SH-SY5Y (cell line): ENCODE measurements around the gene UBE2D3.

Experiments used
- GATA2 ChIP-seq: IDR thresholded peaks from 2 replicates; pipeline ENCODE4 v1.6.1; 2011; ENCODE audit warnings: mild to moderate bottlenecking, low read depth, low read length
- GATA3 ChIP-seq: IDR thresholded peaks from 2 replicates; pipeline ENCODE4 v1.6.1; 2011; ENCODE audit warnings: low read depth, mild to moderate bottlenecking, low read length, moderate library complexity

UBE2D3 gene

GRCh38 chr4:102826890-102827673 lies at the start of gene UBE2D3:
Gene UBE2D3, minus strand, starts transcription at chr4:102827551. Its CDS starts 1,043 bp downstream, at chr4:102826508.
- TF ChIP-seq GATA3 (no peak), GATA2 (no peak)

GRCh38 chr4:102871772-102872171 lies 44.4 kb upstream of the UBE2D3 start:
- TF ChIP-seq GATA2 (no peak), GATA3 (no peak)

- no peak for TF ChIP-seq GATA2
- TF ChIP-seq GATA3, result no peak
These were observed 42.3 kb upstream of the UBE2D3 start for GRCh38 chr4:102869569-102870197.

DNA sequence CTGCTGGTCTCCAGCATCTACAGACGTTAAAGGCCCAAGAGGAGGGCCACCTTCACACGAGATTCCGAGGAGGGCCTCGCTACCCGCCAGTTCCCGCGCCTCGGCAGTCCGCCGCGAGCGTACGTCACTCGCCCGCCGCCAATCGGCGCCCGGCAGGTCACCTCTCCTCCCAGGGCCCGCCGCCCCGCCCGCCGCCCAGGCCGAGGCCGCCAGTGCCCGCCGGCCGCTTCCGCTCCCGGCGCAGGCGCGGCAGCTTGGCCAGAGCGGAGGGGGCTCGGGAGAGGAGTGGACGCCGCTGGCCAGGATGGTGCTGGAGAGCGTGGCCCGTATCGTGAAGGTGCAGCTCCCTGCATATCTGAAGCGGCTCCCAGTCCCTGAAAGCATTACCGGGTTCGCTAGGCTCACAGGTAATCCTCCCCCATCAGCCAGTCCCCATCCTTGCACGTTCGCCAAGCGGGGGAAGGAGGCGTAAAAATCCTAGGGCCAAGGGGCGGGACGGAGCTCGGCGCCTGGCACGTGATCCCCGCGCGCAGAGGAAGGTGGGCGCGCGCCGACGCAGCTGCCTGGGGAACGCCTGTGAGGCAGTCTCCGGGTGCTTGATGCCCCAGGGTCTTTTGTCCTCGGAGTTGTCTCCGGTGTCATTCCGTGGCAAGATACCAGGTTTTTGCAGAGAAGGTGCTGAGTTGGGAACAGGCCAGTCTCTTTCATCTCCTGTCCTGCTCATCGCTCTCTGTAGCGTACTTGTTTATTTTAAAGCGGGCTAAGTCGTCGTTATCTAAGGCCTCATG lies 41.6 kb upstream of the UBE2D3 start, which contains the start of gene CISD2:
Gene CISD2, plus strand, starts transcription at position 212 of the 788 bp plus-strand sequence. Its CDS starts 93 bp downstream, at position 305.
- no peak for TF ChIP-seq GATA3
- no peak for TF ChIP-seq GATA2

DNA sequence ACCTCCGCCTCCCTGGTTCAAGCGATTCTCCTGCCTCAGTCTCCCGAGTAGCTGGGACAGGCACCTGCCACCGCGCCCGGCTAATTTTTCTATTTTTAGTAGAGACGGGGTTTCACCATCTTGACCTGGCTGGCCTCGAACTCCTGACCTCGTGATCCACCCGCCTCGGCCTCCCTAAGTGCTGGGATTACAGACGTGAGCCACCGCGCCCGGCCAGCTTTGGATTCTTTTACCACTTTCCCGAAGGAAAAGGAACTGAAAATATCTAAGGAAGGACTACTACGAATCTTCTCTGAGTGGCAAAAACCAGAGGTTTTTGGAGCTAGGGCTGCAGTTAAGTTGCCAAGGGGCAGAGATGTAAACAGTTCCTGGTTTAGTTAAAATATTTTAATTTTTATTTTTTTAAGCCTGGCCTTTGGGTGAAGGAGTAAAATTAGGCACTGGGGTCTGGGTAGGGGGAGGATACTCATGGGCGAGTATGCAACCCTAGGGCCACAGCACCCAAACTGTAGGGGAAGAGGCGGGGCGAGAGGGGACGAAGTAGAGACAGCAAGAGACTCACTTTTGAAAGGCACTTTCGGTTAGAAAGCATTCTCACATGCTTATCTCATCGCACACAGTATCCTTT lies 40.9 kb upstream of the UBE2D3 start:
- TF ChIP-seq GATA2 (no peak), GATA3 (no peak)

GRCh38 chr4:102867278-102868152 lies 40.2 kb upstream of the UBE2D3 start:
- TF ChIP-seq GATA2, result no peak
- TF ChIP-seq GATA3, result no peak

- no peak for TF ChIP-seq GATA2
- no peak for TF ChIP-seq GATA3
These were observed 35.4 kb upstream of the UBE2D3 start for GRCh38 chr4:102862747-102863146.

- TF ChIP-seq GATA3, result no peak
- no peak for TF ChIP-seq GATA2
These were observed 34.7 kb upstream of the UBE2D3 start for GRCh38 chr4:102862016-102862415.

- TF ChIP-seq GATA3 (no peak), GATA2 (no peak)
These were observed 33.4 kb upstream of the UBE2D3 start for GRCh38 chr4:102860611-102861324.

DNA sequence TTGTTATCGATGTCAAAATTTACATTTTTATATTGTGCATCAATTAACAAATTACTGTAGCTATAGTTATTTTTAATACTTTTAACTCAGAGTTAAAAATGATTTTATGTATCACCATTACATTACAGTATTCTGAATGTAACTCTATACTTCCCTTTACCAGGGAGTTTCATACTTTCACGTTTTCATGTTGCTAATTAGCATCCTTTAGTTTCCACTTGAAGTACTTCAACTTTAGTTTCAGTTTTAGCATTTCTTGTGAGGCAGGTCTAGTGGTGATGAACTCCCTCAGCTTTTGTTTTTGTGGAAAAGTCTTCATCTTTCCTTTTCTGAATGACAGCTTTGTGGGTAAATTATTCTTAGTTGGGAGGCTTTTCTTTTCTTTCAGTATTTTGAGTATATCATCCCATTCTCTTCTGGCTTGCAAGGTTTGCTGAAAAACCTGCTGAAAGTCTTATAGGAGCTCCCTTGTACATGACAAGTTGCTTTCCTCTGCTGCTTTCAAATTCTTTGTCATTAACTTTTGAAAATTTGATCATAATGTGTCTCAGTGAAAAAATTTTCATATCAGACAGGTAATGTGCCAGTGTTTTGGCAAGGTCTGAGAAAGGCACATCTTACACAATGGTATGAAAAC lies 31.6 kb upstream of the UBE2D3 start:
- TF ChIP-seq GATA3, result no peak
- no peak for TF ChIP-seq GATA2

DNA sequence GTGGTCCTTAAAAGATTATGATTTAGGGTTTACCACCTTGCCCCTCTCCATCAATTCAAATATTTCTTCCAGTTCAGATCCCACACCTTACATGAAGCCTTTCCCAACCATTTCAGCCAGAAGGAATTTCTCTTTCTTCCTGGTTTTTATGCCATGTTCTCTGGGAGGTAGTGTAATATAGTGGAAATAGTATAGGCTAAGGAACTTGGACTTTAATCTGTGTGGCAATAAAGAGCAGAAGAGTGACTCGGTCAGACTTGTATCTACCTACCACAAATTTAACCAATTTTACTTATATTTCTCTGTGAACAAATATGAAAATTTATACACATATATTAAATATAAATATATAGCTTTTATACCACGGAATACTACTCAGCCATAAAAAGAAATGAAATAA lies 23.0 kb upstream of the UBE2D3 start:
- TF ChIP-seq GATA3 (no peak), GATA2 (no peak)

GRCh38 chr4:102849579-102850104 lies 22.3 kb upstream of the UBE2D3 start:
- no peak for TF ChIP-seq GATA2
- no peak for TF ChIP-seq GATA3
